Measurements from ENCODE around the gene RGPD3. TPM values are rescaled to one million over a fixed set of nuclear protein-coding genes. Genes with fewer than 3 reads are reported as not detected.

RGPD3 gene
- total and polyA plus RNA-seq, 10 of the 15 experiments (the other 5 are each of a cell fraction or from before 2014, with no cell fraction given): 0.03 to 0.44 (median 0.09) TPM

DNA sequence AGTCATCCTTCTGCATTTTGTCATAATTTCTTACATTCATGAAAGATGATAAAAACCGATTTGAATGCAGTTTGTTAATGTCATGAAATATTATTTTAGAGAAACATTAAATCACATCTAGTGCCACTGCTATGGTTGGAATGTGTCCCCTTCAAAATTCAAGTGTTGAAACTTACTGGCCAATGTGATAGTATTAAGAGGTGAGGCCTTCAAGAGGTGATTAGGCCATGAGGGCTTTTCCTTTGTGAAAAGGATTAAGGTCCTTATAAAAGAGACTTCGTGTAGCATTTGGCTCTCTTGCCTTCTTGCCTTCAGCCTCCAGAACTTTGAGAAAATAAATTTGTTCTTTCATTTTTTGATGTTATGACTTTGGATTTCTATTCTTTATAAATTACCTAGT is 117.2 kb downstream of the RGPD3 start:
- in situ Hi-C loops (cut with MboI): no loop called here
- no peaks in the 10 kb centered on the region for H3K9me3 ChIP-seq (replicated peaks; ENCODE audit: control insufficient read depth, insufficient read depth, low read length)
- no peak overlapping the region for H3K4me2 ChIP-seq (ENCODE audit: control insufficient read depth, insufficient read depth)
- FAIRE-seq (no peak), DNase-seq (ENCODE audit: low read depth, low spot score) (no peak), ATAC-seq (no peak)
- no peaks in the 10 kb centered on the region for H3K27me3 ChIP-seq (replicated peaks in 1 of 2; ENCODE audit: control insufficient read depth in 2 of 2, insufficient read depth in 2 of 2, low read length in 1 of 2)
- intact Hi-C loops (cut with micrococcal nuclease; ENCODE audit: unreplicated experiment): no loop called here
- H4K20me1 ChIP-seq (ENCODE audit: control insufficient read depth, insufficient read depth): no peaks in the 10 kb centered on the region
- ChIA-PET SMC1A (ENCODE audit: uncharacterized antibody, unreplicated experiment) (interaction anchor here (1.5 kb wide), 1 partner anchor 12 kb away, joined by 3 read pairs; no protein-coding TSS in a partner anchor), RAD21 (ENCODE audit: unreplicated experiment) (no interaction called here), CTCF (no interaction called here), POLR2A (no interaction called here)
- H3K4me1 ChIP-seq (ENCODE audit: control insufficient read depth, insufficient read depth, low read length): no peaks in the 10 kb centered on the region
- no peaks in the 10 kb centered on the region for H3K36me3 ChIP-seq (ENCODE audit: control insufficient read depth in 2 of 2, insufficient read depth in 2 of 2, low read length in 1 of 2)
- WGBS (ENCODE audit: insufficient coverage, insufficient replicate concordance, low lambda C conversion rate, missing lambda C conversion rate): 0% methylated on average over 2 of the region's 2 CpGs
- no TSS peak for BruUV-seq (replicated peaks)
- no peak overlapping the region for H3K9ac ChIP-seq (ENCODE audit: control insufficient read depth, insufficient read depth, low read length)
- H3K27ac ChIP-seq (ENCODE audit: control insufficient read depth, insufficient read depth): no peak overlapping the region
- TF ChIP-seq SIN3A (IDR thresholded peaks at IDR 0.05; ENCODE audit: low read depth, low read length) (no peak), SRF (IDR thresholded peaks at IDR 0.05; ENCODE audit: low read depth in 2 of 2, low read length in 2 of 2) (no peak), PML (IDR thresholded peaks at IDR 0.05; ENCODE audit: low read length) (no peak), KLF5 (IDR thresholded peaks at IDR 0.05; ENCODE audit: partially characterized antibody) (no peak), GABPA (IDR thresholded peaks at IDR 0.05; ENCODE audit: low read depth) (no peak)
- TF ChIP-seq, protein P1, sequence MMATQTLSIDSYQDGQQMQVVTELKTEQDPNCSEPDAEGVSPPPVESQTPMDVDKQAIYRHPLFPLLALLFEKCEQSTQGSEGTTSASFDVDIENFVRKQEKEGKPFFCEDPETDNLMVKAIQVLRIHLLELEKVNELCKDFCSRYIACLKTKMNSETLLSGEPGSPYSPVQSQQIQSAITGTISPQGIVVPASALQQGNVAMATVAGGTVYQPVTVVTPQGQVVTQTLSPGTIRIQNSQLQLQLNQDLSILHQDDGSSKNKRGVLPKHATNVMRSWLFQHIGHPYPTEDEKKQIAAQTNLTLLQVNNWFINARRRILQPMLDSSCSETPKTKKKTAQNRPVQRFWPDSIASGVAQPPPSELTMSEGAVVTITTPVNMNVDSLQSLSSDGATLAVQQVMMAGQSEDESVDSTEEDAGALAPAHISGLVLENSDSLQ (IDR thresholded peaks at IDR 0.05): no peak
- TF ChIP-seq, protein P2, sequence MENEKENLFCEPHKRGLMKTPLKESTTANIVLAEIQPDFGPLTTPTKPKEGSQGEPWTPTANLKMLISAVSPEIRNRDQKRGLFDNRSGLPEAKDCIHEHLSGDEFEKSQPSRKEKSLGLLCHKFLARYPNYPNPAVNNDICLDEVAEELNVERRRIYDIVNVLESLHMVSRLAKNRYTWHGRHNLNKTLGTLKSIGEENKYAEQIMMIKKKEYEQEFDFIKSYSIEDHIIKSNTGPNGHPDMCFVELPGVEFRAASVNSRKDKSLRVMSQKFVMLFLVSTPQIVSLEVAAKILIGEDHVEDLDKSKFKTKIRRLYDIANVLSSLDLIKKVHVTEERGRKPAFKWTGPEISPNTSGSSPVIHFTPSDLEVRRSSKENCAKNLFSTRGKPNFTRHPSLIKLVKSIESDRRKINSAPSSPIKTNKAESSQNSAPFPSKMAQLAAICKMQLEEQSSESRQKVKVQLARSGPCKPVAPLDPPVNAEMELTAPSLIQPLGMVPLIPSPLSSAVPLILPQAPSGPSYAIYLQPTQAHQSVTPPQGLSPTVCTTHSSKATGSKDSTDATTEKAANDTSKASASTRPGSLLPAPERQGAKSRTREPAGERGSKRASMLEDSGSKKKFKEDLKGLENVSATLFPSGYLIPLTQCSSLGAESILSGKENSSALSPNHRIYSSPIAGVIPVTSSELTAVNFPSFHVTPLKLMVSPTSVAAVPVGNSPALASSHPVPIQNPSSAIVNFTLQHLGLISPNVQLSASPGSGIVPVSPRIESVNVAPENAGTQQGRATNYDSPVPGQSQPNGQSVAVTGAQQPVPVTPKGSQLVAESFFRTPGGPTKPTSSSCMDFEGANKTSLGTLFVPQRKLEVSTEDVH (IDR thresholded peaks at IDR 0.05; ENCODE audit: low read depth, partially characterized antibody): no peak
- no peaks in the 10 kb centered on the region for H3K79me2 ChIP-seq (ENCODE audit: control insufficient read depth, insufficient read depth, low read length)
- no peak overlapping the region for H2AFZ ChIP-seq (ENCODE audit: control insufficient read depth, low read depth, low read length)
- no peak overlapping the region for H3K4me3 ChIP-seq
